Astrocyte of the cerebellum (primary cell): ENCODE data around the gene TMEM219.
"Not testable (repeated sequence)": the region's sequence is repeated elsewhere in the genome, so short reads cannot be mapped to it uniquely, and the experiment has no call there.

Source experiments
- DNase-seq: peaks from one replicate; pipeline ENCODE4 v3.0.0-alpha.2; 2011; ENCODE audit warnings: low read depth
- H3K4me3 ChIP-seq: 2 replicates; pipeline ENCODE4 v1.5.1; 2011; ENCODE audit warnings: mild to moderate bottlenecking, low read depth, low read length, moderate library complexity
- CTCF ChIP-seq: IDR thresholded peaks from 2 replicates; pipeline ENCODE4 v1.5.1; 2012; ENCODE audit warnings: low read length, low read depth, moderate library complexity, mild to moderate bottlenecking; ENCODE audit errors: missing control alignments
- in situ Hi-C: cut with HindIII; loops from 2 replicates; pipeline ENCODE4 v1.10.0; 2017; ENCODE audit warnings: low sequenced_read_pairs

Gene TMEM219

GRCh38 chr16:29951625-29952365, 10.1 kb upstream of the TMEM219 start:
- no peak for TF ChIP-seq CTCF
- no peak overlapping the region for H3K4me3 ChIP-seq
- in situ Hi-C loops = no loop called here
- DNase-seq = no peak

- DNase-seq = no peak
These were observed 3.1 kb upstream of the TMEM219 start for GRCh38 chr16:29958756-29959155.

DNA sequence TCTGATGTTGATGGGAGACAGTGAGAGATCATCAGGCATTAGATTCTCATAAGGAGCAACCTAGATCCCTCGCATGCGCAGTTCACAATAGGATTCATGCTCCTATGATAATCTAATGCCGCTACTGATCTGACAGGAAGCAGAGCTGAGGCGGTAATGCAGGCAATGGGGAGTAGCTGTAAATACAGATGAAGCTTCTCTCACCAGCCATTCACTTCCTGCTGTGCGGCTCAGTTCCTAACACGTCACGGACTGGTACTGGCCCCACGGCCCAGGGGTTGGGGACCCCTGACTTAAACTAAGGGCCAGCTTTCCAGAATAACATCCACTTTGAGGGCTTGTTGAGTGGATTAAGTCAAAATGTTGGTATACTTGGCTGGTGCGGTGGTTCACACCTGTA, 2.6 kb upstream of the TMEM219 start:
- DNase-seq = no peak
- in situ Hi-C loops = no loop called here
- no peak overlapping the region for H3K4me3 ChIP-seq
- TF ChIP-seq CTCF = no peak

More at GRCh38 chr16:29958756-29959155, 3.1 kb upstream of the TMEM219 start:
- no peak overlapping the region for H3K4me3 ChIP-seq
- in situ Hi-C loops = no loop called here
- TF ChIP-seq CTCF = no peak

DNA sequence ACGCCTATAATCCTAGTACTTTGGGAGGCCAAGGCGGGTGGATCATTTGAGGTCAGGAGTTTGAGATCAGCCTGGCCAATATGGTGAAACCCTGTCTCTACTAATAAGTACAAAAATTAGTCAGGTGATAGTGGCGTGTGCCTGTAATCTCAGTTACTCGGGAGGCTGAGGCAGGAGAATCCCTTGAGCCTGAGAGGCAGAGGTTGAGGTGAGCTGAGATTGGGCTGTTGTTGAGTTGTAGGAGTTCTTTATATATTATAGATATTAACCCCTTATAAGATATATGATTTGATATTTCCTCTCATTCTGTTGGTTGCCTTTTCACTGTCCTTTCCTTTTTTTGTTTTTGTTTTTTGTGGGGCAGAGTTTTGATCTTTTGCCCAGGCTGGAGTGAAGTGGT, 2.1 kb upstream of the TMEM219 start:
- DNase-seq, H3K4me3 ChIP-seq, in situ Hi-C loops: not testable (repeated sequence)

DNA sequence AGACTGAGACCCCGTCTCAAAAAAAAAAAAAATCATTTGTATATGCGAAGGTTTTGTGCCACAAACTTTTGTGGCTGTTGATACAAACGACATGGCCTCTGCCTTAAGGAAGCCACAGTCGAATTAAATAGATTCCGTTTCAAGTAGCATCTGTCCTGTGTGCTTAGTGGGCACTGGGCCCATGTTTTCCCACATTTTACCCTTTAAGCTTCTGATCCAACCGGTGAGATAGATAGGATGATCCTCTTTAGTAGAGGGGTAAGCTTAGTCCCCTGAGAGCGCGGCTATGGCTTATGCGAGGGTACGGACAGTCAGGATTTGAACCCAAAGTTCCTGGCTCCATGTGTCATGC, 776 bp upstream of the TMEM219 start:
- H3K4me3 ChIP-seq = peak overlapping the region; percentile 63
- TF ChIP-seq CTCF = no peak
- in situ Hi-C loops = no loop called here
- DNase-seq = no peak

GRCh38 chr16:29962344-29962994, 590 bp downstream of the TMEM219 start:
- in situ Hi-C loops = no loop called here
- no peak for TF ChIP-seq CTCF
- no peak for DNase-seq
- peak overlapping the region; percentile 63 for H3K4me3 ChIP-seq

DNA sequence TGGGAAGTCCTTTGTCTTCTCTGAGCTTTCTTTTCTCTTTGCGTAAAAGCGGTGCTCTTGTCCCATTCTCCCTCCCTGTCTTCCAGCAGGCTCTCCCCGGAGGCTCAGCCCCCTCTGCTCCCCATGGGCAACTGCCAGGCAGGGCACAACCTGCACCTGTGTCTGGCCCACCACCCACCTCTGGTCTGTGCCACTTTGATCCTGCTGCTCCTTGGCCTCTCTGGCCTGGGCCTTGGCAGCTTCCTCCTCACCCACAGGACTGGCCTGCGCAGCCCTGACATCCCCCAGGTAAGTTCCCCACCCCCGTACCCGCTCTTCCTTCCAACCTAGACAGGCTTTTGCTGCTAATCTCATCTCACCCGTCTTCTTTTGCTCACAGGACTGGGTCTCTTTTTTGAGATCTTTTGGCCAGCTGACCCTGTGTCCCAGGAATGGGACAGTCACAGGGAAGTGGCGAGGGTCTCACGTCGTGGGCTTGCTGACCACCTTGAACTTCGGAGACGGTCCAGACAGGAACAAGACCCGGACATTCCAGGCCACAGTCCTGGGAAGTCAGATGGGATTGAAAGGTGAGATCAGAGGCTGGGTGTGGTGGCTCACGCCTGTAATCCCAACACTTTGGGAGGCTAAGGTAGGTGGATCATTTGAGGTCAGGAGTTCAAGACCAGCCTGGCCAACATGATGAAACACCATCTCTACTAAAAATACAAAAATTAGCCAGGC, 1.3 kb downstream of the TMEM219 start:
- no peak for TF ChIP-seq CTCF
- H3K4me3 ChIP-seq = peak overlapping the region; percentile 63
- DNase-seq = no peak
- in situ Hi-C loops = no loop called here
